Neural cell (in vitro differentiated cells): ENCODE results near the gene TBC1D9B. TPM values are rescaled to one million over a fixed set of nuclear protein-coding genes. Genes with fewer than 3 reads are reported as not detected.

Experiments
- H2AFZ ChIP-seq: fragments of 200-600, 300-800 bp; sonication (generic), shearing (Covaris generic); 2 replicates; pipeline ENCODE4 v1.6.0; 2014; ENCODE audit warnings: low read depth, mild to moderate bottlenecking, antibody characterized with exemption, low read length, moderate library complexity
- H3F3A ChIP-seq: fragments of 200-600 bp; shearing (Covaris generic); 2 replicates; pipeline ENCODE4 v1.6.1; 2016; ENCODE audit warnings: mild to moderate bottlenecking, moderate library complexity, mixed read lengths, antibody characterized with exemption, low read length; ENCODE audit not compliant: insufficient read depth, poor library complexity, severe bottlenecking
- H3K27ac ChIP-seq: fragments of 200-600, 300-800 bp; sonication (generic), shearing (Covaris generic); 2 replicates; pipeline ENCODE4 v1.5.1; 2014; ENCODE audit warnings: mild to moderate bottlenecking, low read length, moderate library complexity
- H3K27me3 ChIP-seq: fragments of 300-800, 200-600 bp; sonication (generic), shearing (Covaris generic); 2 replicates; pipeline ENCODE4 v1.6.0; 2014; ENCODE audit warnings: mild to moderate bottlenecking, low read depth, low read length, moderate library complexity; ENCODE audit not compliant: insufficient read depth
- H3K36me3 ChIP-seq: fragments of 300-800, 200-600 bp; sonication (generic), shearing (Covaris generic); 2 replicates; pipeline ENCODE4 v1.5.1; 2014; ENCODE audit warnings: mild to moderate bottlenecking, antibody characterized with exemption, low read length, moderate library complexity; ENCODE audit not compliant: insufficient read depth
- H3K4me2 ChIP-seq: fragments of 300-800, 200-600 bp; sonication (generic), shearing (Covaris generic); 2 replicates; pipeline ENCODE4 v1.6.0; 2014; ENCODE audit warnings: mild to moderate bottlenecking, low read length
- H3K4me3 ChIP-seq: fragments of 300-800, 200-600 bp; sonication (generic), shearing (Covaris generic); 2 replicates; pipeline ENCODE4 v1.5.1; 2014; ENCODE audit warnings: mild to moderate bottlenecking, low read length, moderate library complexity
- H3K79me2 ChIP-seq: fragments of 200-600 bp; shearing (Covaris generic); replicated peaks from 2 replicates; pipeline ENCODE4 v1.6.0; 2014; ENCODE audit warnings: mild to moderate bottlenecking, low read length, moderate library complexity; ENCODE audit not compliant: insufficient read depth
- H3K9ac ChIP-seq: fragments of 300-800, 200-600 bp; sonication (generic), shearing (Covaris generic); 2 replicates; pipeline ENCODE4 v1.6.1; 2016; ENCODE audit warnings: mild to moderate bottlenecking, low read length, mixed read lengths
- H3K9me2 ChIP-seq: fragments of 200-600 bp; shearing (Covaris generic); 2 replicates; pipeline ENCODE4 v1.6.1; 2016; ENCODE audit warnings: mild to moderate bottlenecking, low read length, mixed read lengths; ENCODE audit not compliant: insufficient read depth
- H3K9me3 ChIP-seq: fragments of 200-600, 300-800 bp; sonication (generic), shearing (Covaris generic); 2 replicates; pipeline ENCODE4 v1.6.1; 2016; ENCODE audit warnings: mild to moderate bottlenecking, mixed run types, low read length, moderate library complexity, mixed read lengths
- H4K20me1 ChIP-seq: fragments of 200-600 bp; shearing (Covaris generic); 2 replicates; pipeline ENCODE4 v1.6.1; 2016; ENCODE audit warnings: mild to moderate bottlenecking, mixed run types; ENCODE audit not compliant: insufficient read depth
- EZH2 ChIP-seq: fragments of 200-600, 300-800 bp; shearing (Covaris generic), sonication (generic); IDR thresholded peaks from 2 replicates; pipeline ENCODE4 v1.6.1; 2014; ENCODE audit warnings: antibody characterized with exemption, low read length, borderline replicate concordance, mild to moderate bottlenecking; ENCODE audit not compliant: insufficient read depth, poor library complexity, severe bottlenecking
- POLR2AphosphoS5 ChIP-seq: IDR thresholded peaks from 2 replicates; pipeline ENCODE4 v1.6.1; 2012
- RAD21 ChIP-seq: fragments of 450-650 bp; conservative IDR thresholded peaks from 2 replicates; pipeline ENCODE4 v1.6.1; 2014; ENCODE audit warnings: antibody characterized with exemption, mild to moderate bottlenecking, moderate library complexity
- SMC3 ChIP-seq: fragments of 450-650 bp; conservative IDR thresholded peaks from 2 replicates; pipeline ENCODE4 v1.6.1; 2014; ENCODE audit warnings: antibody characterized with exemption, mild to moderate bottlenecking, moderate library complexity; ENCODE audit not compliant: poor library complexity
- TAF1 ChIP-seq: IDR thresholded peaks from 2 replicates; pipeline ENCODE4 v1.6.1; 2012; ENCODE audit warnings: low read depth
- polyA plus RNA-seq: library from polyadenylated mRNA; depleted of rRNA; stranded (reverse); fragments of >200 nt; gene quantifications from 2 replicates; pipeline ENCODE4 v1.2.3, GENCODE V29; 2014
- TF ChIP-seq, protein P1 (sequence below): IDR thresholded peaks from 2 replicates; pipeline ENCODE4 v1.6.1; 2012; ENCODE audit warnings: borderline replicate concordance

Gene TBC1D9B
- polyA plus RNA-seq, 1 donor from 2014 or later: 50.7 TPM

DNA sequence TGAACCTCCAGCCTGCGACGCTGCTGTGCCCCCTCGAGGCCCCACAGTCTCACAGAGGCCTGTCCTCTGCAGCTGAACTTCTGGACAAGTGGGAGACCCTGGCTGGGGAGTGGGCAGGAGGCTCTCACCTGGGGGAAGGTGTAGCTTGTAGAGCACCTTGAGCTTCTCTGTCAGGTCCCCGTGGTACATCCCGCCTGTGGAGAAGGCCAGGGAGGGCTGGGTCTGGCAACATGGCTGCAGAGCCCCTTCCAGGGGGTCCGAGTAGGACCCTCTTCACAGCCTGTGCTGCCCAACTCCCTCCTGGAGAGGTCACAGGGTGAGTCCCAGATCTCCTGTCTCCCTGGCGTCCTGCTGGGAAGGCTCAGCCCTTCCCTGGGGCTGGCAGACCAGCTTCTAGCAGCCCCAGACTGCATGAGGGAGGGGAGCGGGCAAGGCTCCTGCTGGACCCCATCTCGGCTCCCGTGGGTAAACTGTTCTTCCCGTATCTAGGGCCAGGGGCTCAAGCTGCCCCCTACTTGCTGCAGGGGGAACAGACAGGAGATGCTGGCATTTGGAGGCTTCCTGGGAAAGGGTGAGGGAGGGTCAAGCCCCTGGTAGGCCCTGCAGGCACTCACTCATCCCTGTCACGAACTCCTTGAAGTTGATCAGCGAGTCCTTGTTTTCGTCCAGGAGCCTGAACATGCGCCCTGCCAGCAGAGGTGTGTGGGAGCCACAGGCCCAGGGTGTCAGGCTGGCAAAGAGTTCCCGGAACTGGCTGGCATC is 37.9 kb downstream of the TBC1D9B start:
- no peak overlapping the region for H2AFZ ChIP-seq
- no peaks in the 10 kb centered on the region for H3K9me3 ChIP-seq
- no peaks in the 10 kb centered on the region for H4K20me1 ChIP-seq
- no peak overlapping the region for H3K4me3 ChIP-seq
- H3K9ac ChIP-seq: no peak overlapping the region
- H3K36me3 ChIP-seq: peaks cover 6% of the 10 kb centered on the region
- H3F3A ChIP-seq: no peaks in the 10 kb centered on the region
- TF ChIP-seq RAD21 (no peak), EZH2 (no peak), SMC3 (no peak), TAF1 (no peak)
- TF ChIP-seq, protein P1, sequence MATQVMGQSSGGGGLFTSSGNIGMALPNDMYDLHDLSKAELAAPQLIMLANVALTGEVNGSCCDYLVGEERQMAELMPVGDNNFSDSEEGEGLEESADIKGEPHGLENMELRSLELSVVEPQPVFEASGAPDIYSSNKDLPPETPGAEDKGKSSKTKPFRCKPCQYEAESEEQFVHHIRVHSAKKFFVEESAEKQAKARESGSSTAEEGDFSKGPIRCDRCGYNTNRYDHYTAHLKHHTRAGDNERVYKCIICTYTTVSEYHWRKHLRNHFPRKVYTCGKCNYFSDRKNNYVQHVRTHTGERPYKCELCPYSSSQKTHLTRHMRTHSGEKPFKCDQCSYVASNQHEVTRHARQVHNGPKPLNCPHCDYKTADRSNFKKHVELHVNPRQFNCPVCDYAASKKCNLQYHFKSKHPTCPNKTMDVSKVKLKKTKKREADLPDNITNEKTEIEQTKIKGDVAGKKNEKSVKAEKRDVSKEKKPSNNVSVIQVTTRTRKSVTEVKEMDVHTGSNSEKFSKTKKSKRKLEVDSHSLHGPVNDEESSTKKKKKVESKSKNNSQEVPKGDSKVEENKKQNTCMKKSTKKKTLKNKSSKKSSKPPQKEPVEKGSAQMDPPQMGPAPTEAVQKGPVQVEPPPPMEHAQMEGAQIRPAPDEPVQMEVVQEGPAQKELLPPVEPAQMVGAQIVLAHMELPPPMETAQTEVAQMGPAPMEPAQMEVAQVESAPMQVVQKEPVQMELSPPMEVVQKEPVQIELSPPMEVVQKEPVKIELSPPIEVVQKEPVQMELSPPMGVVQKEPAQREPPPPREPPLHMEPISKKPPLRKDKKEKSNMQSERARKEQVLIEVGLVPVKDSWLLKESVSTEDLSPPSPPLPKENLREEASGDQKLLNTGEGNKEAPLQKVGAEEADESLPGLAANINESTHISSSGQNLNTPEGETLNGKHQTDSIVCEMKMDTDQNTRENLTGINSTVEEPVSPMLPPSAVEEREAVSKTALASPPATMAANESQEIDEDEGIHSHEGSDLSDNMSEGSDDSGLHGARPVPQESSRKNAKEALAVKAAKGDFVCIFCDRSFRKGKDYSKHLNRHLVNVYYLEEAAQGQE: no peak
- H3K27me3 ChIP-seq: no peaks in the 10 kb centered on the region
- H3K27ac ChIP-seq: no peak overlapping the region
- no peaks in the 10 kb centered on the region for H3K79me2 ChIP-seq
- H3K4me2 ChIP-seq: no peak overlapping the region
- H3K9me2 ChIP-seq: no peaks in the 10 kb centered on the region

DNA sequence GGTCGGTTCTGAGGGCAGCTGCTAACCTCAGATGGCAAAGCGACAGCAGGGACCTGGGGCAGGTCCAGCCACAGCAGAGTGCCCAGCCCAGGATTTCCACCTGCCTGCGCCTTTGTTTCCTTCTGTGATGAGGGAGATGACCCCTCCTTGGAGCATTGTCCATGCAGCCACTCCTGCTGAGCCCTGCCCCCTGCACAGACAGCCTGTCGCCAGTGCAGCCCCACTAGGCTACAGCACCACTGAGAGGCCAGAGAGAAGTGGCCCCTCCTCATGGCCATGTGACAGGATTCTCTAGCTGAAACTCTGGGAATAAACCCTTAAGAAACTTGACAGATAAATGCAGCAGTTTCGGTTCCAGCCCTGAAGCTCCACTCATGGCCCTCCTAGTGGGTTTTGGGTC is 38.6 kb downstream of the TBC1D9B start:
- H3K4me2 ChIP-seq: no peak overlapping the region
- H3K27me3 ChIP-seq: no peaks in the 10 kb centered on the region
- no peak overlapping the region for H3K27ac ChIP-seq
- H3K4me3 ChIP-seq: no peak overlapping the region
- H3K9me2 ChIP-seq: no peaks in the 10 kb centered on the region
- no peak overlapping the region for H2AFZ ChIP-seq
- H3K36me3 ChIP-seq: peaks cover 6% of the 10 kb centered on the region
- no peaks in the 10 kb centered on the region for H4K20me1 ChIP-seq
- no peaks in the 10 kb centered on the region for H3K79me2 ChIP-seq
- no peaks in the 10 kb centered on the region for H3F3A ChIP-seq
- no peak overlapping the region for H3K9ac ChIP-seq
- no peaks in the 10 kb centered on the region for H3K9me3 ChIP-seq
- TF ChIP-seq EZH2: no peak
- TF ChIP-seq POLR2AphosphoS5: no peak
- TF ChIP-seq SMC3: no peak
- TF ChIP-seq, protein P1: no peak
